Measurements from ENCODE around the gene DIP2B.

DIP2B gene

GRCh38 chr12:50589650-50590435, 85.1 kb downstream of the DIP2B start:
- H3K9me3 ChIP-seq (ENCODE audit: control insufficient read depth in 2 of 2, low read length in 2 of 2) = no peaks in the 10 kb centered on the region
- H3K27me3 ChIP-seq (ENCODE audit: control insufficient read depth in 2 of 2, insufficient read depth in 2 of 2, low read length in 2 of 2) = no peaks in the 10 kb centered on the region
- no peak overlapping the region for H3K27ac ChIP-seq (ENCODE audit: low read depth in 2 of 2, low read length in 2 of 2)

GRCh38 chr12:50590869-50591268, 86.1 kb downstream of the DIP2B start:
- Histone ChIP-seq H3K36me3 (ENCODE audit: control insufficient read depth in 2 of 2, insufficient read depth in 2 of 2, low read length in 2 of 2) (no peaks in the 10 kb centered on the region), H3K27ac (ENCODE audit: low read depth in 2 of 2, low read length in 2 of 2) (no peak overlapping the region), H3K4me3 (ENCODE audit: low read length in 2 of 2) (no peak overlapping the region), H3K27me3 (ENCODE audit: control insufficient read depth in 2 of 2, insufficient read depth in 2 of 2, low read length in 2 of 2) (no peaks in the 10 kb centered on the region), H3K9ac (ENCODE audit: low read depth in 1 of 2, low read length in 2 of 2) (no peak overlapping the region), H3K9me3 (ENCODE audit: control insufficient read depth in 2 of 2, low read length in 2 of 2) (no peaks in the 10 kb centered on the region), H3K4me1 (ENCODE audit: control insufficient read depth in 2 of 2, insufficient read depth in 2 of 2, low read length in 2 of 2) (no peaks in the 10 kb centered on the region)

More at GRCh38 chr12:50589650-50590435, 85.1 kb downstream of the DIP2B start:
- Histone ChIP-seq H3K9ac (ENCODE audit: low read depth in 1 of 2, low read length in 2 of 2) (no peak overlapping the region), H3K4me3 (ENCODE audit: low read length in 2 of 2) (no peak overlapping the region), H3K36me3 (ENCODE audit: control insufficient read depth in 2 of 2, insufficient read depth in 2 of 2, low read length in 2 of 2) (no peaks in the 10 kb centered on the region), H3K4me1 (ENCODE audit: control insufficient read depth in 2 of 2, insufficient read depth in 2 of 2, low read length in 2 of 2) (no peaks in the 10 kb centered on the region)

GRCh38 chr12:50595667-50596066, 90.9 kb downstream of the DIP2B start:
- no peaks in the 10 kb centered on the region for H3K27me3 ChIP-seq (ENCODE audit: control insufficient read depth in 2 of 2, insufficient read depth in 2 of 2, low read length in 2 of 2)
- no peaks in the 10 kb centered on the region for H3K9me3 ChIP-seq (ENCODE audit: control insufficient read depth in 2 of 2, low read length in 2 of 2)
- no peaks in the 10 kb centered on the region for H3K4me1 ChIP-seq (ENCODE audit: control insufficient read depth in 2 of 2, insufficient read depth in 2 of 2, low read length in 2 of 2)
- no peak overlapping the region for H3K9ac ChIP-seq (ENCODE audit: low read depth in 1 of 2, low read length in 2 of 2)
- no peak overlapping the region for H3K27ac ChIP-seq (ENCODE audit: low read depth in 2 of 2, low read length in 2 of 2)
- H3K36me3 ChIP-seq (ENCODE audit: control insufficient read depth in 2 of 2, insufficient read depth in 2 of 2, low read length in 2 of 2) = no peaks in the 10 kb centered on the region
- H3K4me3 ChIP-seq (ENCODE audit: low read length in 2 of 2) = no peak overlapping the region

- H3K27ac ChIP-seq (ENCODE audit: low read depth in 2 of 2, low read length in 2 of 2) = no peak overlapping the region
These were observed 92.7 kb downstream of the DIP2B start for GRCh38 chr12:50597200-50598195.

GRCh38 chr12:50598321-50598862, 93.6 kb downstream of the DIP2B start:
- Histone ChIP-seq H3K27ac (ENCODE audit: low read depth in 2 of 2, low read length in 2 of 2) (no peak overlapping the region), H3K4me1 (ENCODE audit: control insufficient read depth in 2 of 2, insufficient read depth in 2 of 2, low read length in 2 of 2) (no peaks in the 10 kb centered on the region), H3K4me3 (ENCODE audit: low read length in 2 of 2) (no peak overlapping the region), H3K9ac (ENCODE audit: low read depth in 1 of 2, low read length in 2 of 2) (no peak overlapping the region), H3K27me3 (ENCODE audit: control insufficient read depth in 2 of 2, insufficient read depth in 2 of 2, low read length in 2 of 2) (no peaks in the 10 kb centered on the region), H3K36me3 (ENCODE audit: control insufficient read depth in 2 of 2, insufficient read depth in 2 of 2, low read length in 2 of 2) (no peaks in the 10 kb centered on the region), H3K9me3 (ENCODE audit: control insufficient read depth in 2 of 2, low read length in 2 of 2) (no peaks in the 10 kb centered on the region)

More at GRCh38 chr12:50597200-50598195, 92.7 kb downstream of the DIP2B start:
- Histone ChIP-seq H3K4me1 (ENCODE audit: control insufficient read depth in 2 of 2, insufficient read depth in 2 of 2, low read length in 2 of 2) (no peaks in the 10 kb centered on the region), H3K27me3 (ENCODE audit: control insufficient read depth in 2 of 2, insufficient read depth in 2 of 2, low read length in 2 of 2) (no peaks in the 10 kb centered on the region), H3K9ac (ENCODE audit: low read depth in 1 of 2, low read length in 2 of 2) (no peak overlapping the region), H3K36me3 (ENCODE audit: control insufficient read depth in 2 of 2, insufficient read depth in 2 of 2, low read length in 2 of 2) (no peaks in the 10 kb centered on the region), H3K4me3 (ENCODE audit: low read length in 2 of 2) (peak overlapping the region in 1 of 2 donors; percentile 17), H3K9me3 (ENCODE audit: control insufficient read depth in 2 of 2, low read length in 2 of 2) (no peaks in the 10 kb centered on the region)

GRCh38 chr12:50599366-50600095, 94.7 kb downstream of the DIP2B start:
- Histone ChIP-seq H3K4me3 (ENCODE audit: low read length in 2 of 2) (no peak overlapping the region), H3K27me3 (ENCODE audit: control insufficient read depth in 2 of 2, insufficient read depth in 2 of 2, low read length in 2 of 2) (no peaks in the 10 kb centered on the region), H3K9ac (ENCODE audit: low read depth in 1 of 2, low read length in 2 of 2) (no peak overlapping the region), H3K36me3 (ENCODE audit: control insufficient read depth in 2 of 2, insufficient read depth in 2 of 2, low read length in 2 of 2) (no peaks in the 10 kb centered on the region), H3K27ac (ENCODE audit: low read depth in 2 of 2, low read length in 2 of 2) (no peak overlapping the region), H3K4me1 (ENCODE audit: control insufficient read depth in 2 of 2, insufficient read depth in 2 of 2, low read length in 2 of 2) (no peaks in the 10 kb centered on the region), H3K9me3 (ENCODE audit: control insufficient read depth in 2 of 2, low read length in 2 of 2) (peaks cover 0 to 2% of the 10 kb centered on the region in 2 donors)

GRCh38 chr12:50600364-50600763, 95.6 kb downstream of the DIP2B start:
- Histone ChIP-seq H3K9me3 (ENCODE audit: control insufficient read depth in 2 of 2, low read length in 2 of 2) (peaks cover 0 to 2% of the 10 kb centered on the region in 2 donors), H3K9ac (ENCODE audit: low read depth in 1 of 2, low read length in 2 of 2) (no peak overlapping the region), H3K36me3 (ENCODE audit: control insufficient read depth in 2 of 2, insufficient read depth in 2 of 2, low read length in 2 of 2) (no peaks in the 10 kb centered on the region), H3K27me3 (ENCODE audit: control insufficient read depth in 2 of 2, insufficient read depth in 2 of 2, low read length in 2 of 2) (no peaks in the 10 kb centered on the region), H3K4me3 (ENCODE audit: low read length in 2 of 2) (no peak overlapping the region), H3K27ac (ENCODE audit: low read depth in 2 of 2, low read length in 2 of 2) (no peak overlapping the region), H3K4me1 (ENCODE audit: control insufficient read depth in 2 of 2, insufficient read depth in 2 of 2, low read length in 2 of 2) (no peaks in the 10 kb centered on the region)

- Histone ChIP-seq H3K36me3 (ENCODE audit: control insufficient read depth in 2 of 2, insufficient read depth in 2 of 2, low read length in 2 of 2) (no peaks in the 10 kb centered on the region), H3K27me3 (ENCODE audit: control insufficient read depth in 2 of 2, insufficient read depth in 2 of 2, low read length in 2 of 2) (no peaks in the 10 kb centered on the region), H3K4me1 (ENCODE audit: control insufficient read depth in 2 of 2, insufficient read depth in 2 of 2, low read length in 2 of 2) (no peaks in the 10 kb centered on the region), H3K9me3 (ENCODE audit: control insufficient read depth in 2 of 2, low read length in 2 of 2) (peaks cover 0 to 2% of the 10 kb centered on the region in 2 donors), H3K9ac (ENCODE audit: low read depth in 1 of 2, low read length in 2 of 2) (no peak overlapping the region), H3K27ac (ENCODE audit: low read depth in 2 of 2, low read length in 2 of 2) (no peak overlapping the region), H3K4me3 (ENCODE audit: low read length in 2 of 2) (no peak overlapping the region)
These were observed 99.2 kb downstream of the DIP2B start for GRCh38 chr12:50603817-50604639.

- H3K27ac ChIP-seq (ENCODE audit: low read depth in 2 of 2, low read length in 2 of 2) = no peak overlapping the region
- no peak overlapping the region for H3K4me3 ChIP-seq (ENCODE audit: low read length in 2 of 2)
- H3K9me3 ChIP-seq (ENCODE audit: control insufficient read depth in 2 of 2, low read length in 2 of 2) = peaks cover 0 to 2% of the 10 kb centered on the region in 2 donors
- no peaks in the 10 kb centered on the region for H3K27me3 ChIP-seq (ENCODE audit: control insufficient read depth in 2 of 2, insufficient read depth in 2 of 2, low read length in 2 of 2)
- no peaks in the 10 kb centered on the region for H3K4me1 ChIP-seq (ENCODE audit: control insufficient read depth in 2 of 2, insufficient read depth in 2 of 2, low read length in 2 of 2)
- no peaks in the 10 kb centered on the region for H3K36me3 ChIP-seq (ENCODE audit: control insufficient read depth in 2 of 2, insufficient read depth in 2 of 2, low read length in 2 of 2)
- H3K9ac ChIP-seq (ENCODE audit: low read depth in 1 of 2, low read length in 2 of 2) = no peak overlapping the region
These were observed 99.8 kb downstream of the DIP2B start for GRCh38 chr12:50604640-50604920.

Measured in mucosa of rectum (tissue), 2 donors.